Adrenal gland (tissue), 5 donors: Measurements from ENCODE around the gene APLP2.

Experiments
- CTCF ChIP-seq, 6 experiments: fragments of 450-650 bp in 4 of 6; fragments of 200-600 bp in 2 of 6; sonication (generic) in 1 of 6; IDR thresholded peaks; 1 replicate in 5 of 6; 2 replicates in 1 of 6; pipeline versions ENCODE4 v1.5.1 to v1.8.0; 2016 to 2021; ENCODE audit warnings: antibody characterized with exemption in 6 of 6, mild to moderate bottlenecking in 2 of 6, moderate library complexity in 1 of 6
- POLR2A ChIP-seq, 2 donors: fragments of 450-650 bp; IDR thresholded peaks; one replicate each; pipeline ENCODE4 v1.6.1; 2017; ENCODE audit warnings: antibody characterized with exemption in 2 of 2, mild to moderate bottlenecking in 2 of 2, moderate library complexity in 1 of 2
- donor health status: DM: no; HTN: no; CAD: no.

- TF ChIP-seq CTCF (IDR thresholded peaks at IDR 0.05) (no peak), POLR2A (IDR thresholded peaks at IDR 0.05) (no peak)
These were observed 114.3 kb downstream of the APLP2 start for GRCh38 chr11:130183878-130184610.
